Activated CD4-positive, alpha-beta T cell treated with anti-CD3 and anti-CD28 coated beads, Interleukin-2, amount 50 U/mL, for 1 hour (primary cell): Measurements from ENCODE around the gene RALGAPA2.

Experiments
- DNase-seq: peaks from one replicate; pipeline ENCODE4 v3.0.0-alpha.2; 2020

Gene RALGAPA2

GRCh38 chr20:20680991-20681508 is 31.4 kb downstream of the RALGAPA2 start:
- DNase-seq = no peak

DNA sequence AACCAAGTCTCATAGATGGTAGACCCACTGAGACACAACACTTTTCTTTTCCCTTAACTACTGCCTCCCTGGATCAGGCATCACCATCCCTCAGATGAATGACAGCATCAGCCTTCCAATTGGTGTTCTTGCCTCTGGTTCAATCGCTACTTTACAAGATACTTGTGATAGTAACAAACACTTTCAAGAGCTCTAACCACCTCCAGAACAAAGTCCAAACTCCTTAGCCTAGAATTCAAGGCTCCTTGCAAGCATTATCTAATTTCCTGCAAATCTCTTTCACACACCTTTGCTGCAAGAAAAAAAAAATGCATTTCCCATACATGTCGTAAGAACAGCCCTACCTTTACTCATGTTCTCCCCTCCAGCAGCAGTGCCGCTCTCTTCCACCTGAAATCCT is 33.1 kb downstream of the RALGAPA2 start:
- DNase-seq = no peak

GRCh38 chr20:20677186-20677585 is 35.3 kb downstream of the RALGAPA2 start:
- no peak for DNase-seq

- DNase-seq = no peak
Measured at GRCh38 chr20:20668639-20669038, 43.8 kb downstream of the RALGAPA2 start.

DNA sequence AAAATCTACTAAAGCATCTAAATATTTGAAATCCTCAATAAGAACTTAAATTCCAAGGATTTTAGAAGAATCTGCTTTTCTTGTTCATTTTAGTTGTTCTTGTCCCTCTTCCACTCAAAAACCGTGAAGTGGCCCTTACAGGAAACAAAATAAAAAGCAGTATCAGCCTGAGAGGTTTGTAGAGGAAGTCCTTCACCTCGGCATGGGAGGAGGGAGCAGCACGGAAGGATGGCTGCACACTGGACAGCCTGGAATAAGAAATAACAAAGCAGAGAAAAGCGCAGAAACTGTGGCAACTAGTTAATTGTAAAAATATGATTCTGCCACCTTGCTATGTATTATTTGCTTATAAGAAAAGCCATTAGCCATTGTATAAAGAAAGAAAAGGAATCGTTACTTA is 46.1 kb downstream of the RALGAPA2 start:
- DNase-seq = no peak

- no peak for DNase-seq
Measured at GRCh38 chr20:20665606-20666332, 46.7 kb downstream of the RALGAPA2 start.

DNA sequence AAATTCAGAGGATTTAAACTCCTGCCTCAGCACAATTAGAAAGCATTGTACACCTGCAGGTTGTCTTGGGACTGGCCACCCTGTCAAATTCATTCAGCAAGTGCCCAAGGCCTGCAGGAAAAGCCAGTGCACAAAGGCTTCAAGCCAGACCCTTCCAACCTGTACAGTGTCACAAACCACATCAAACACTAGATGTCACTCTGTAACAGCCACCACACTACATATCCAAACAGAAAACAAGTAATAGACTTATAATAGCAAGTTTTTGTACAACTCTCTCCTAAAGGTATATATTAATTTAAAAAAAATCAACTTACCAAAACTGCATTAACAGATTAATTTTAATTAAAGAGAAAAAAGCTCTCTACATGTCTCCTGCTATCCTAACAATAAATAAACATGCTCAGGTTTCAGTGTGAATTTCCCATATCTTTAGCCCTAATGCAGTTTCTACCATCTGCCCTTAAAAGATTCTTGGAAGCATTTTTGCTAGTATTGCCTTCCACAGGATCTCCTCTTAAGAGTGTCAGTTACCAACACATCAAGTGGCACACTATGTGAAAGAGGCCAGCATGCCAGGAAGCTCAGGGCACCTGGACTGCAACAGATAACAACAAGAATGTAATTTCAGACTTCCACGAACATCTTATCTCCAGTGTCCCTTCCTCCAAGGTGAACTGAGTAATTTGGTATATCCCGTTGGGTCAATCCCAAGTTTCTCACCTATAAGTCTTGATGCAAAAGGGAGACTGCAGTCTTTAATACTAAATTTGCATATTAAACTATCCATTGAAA is 47.5 kb downstream of the RALGAPA2 start:
- DNase-seq = no peak

DNA sequence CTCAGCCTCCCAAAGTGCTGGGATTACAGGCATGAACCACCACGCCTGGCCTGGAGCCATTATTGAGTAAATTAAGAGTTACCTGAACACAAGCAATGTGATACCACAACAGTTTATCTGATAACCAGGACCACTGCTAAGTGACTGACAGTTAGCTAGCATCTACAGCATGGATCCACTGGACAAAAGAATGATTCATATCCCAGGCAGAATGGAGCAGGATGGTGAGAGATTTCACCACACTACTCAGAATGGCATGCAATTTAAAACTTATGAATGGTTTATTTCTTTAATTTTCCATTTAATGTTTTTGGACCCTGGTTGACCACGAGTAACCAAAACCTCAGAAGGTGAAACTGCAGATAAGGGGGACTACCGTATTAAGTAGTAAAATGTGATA is 48.6 kb downstream of the RALGAPA2 start:
- no peak for DNase-seq

- no peak for DNase-seq
Measured at GRCh38 chr20:20658871-20659431, 53.5 kb downstream of the RALGAPA2 start.

GRCh38 chr20:20658123-20658522 is 54.3 kb downstream of the RALGAPA2 start:
- DNase-seq = no peak

DNA sequence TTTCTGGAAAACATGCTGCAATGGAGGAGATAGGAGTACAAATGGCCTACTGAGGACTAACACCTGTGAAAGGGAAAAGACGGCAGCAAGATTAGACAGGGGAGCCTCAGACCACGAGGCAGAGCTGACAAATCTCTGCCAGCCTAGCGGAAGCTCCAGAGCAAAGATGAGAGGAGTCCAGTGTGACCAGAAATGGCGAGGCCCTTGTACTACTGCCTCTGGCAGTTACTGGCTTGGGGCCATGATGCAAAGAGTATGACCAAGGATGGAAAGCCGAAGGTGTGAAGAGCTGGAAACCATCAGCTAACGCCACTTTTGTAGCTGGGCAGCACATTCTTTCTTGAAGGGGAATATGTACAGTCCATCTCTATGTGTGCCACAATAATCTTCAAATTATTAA is 55.4 kb downstream of the RALGAPA2 start:
- DNase-seq = no peak

- no peak for DNase-seq
Measured at GRCh38 chr20:20655883-20656282, 56.6 kb downstream of the RALGAPA2 start.

- DNase-seq = no peak
Measured at GRCh38 chr20:20649945-20650344, 62.5 kb downstream of the RALGAPA2 start.

GRCh38 chr20:20643927-20644326 is 68.5 kb downstream of the RALGAPA2 start:
- no peak for DNase-seq

GRCh38 chr20:20641783-20642182 is 70.7 kb downstream of the RALGAPA2 start:
- no peak for DNase-seq

DNA sequence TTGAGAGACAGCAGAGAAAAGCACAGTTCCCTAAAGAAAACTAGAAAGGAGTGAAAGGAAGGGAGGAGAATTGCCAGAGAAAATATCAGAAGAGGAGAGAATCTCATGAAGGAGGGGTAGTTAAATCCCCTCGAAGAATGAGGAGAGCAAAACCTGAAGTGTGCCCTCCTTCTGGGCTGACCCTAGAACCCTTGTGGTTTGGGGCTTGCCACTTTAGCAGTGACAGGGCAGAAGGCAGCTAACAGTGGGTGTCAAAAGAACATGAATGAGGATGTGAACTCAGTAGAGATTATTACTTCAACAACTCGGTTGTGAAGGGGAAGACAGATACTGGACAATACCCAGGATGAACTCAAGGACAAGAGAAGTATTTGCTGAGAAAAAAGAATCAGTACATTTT is 73.6 kb downstream of the RALGAPA2 start:
- no peak for DNase-seq

GRCh38 chr20:20637998-20638725 is 74.3 kb downstream of the RALGAPA2 start:
- no peak for DNase-seq

- DNase-seq = no peak
Measured at GRCh38 chr20:20635006-20635405, 77.4 kb downstream of the RALGAPA2 start.

- no peak for DNase-seq
Measured at GRCh38 chr20:20632644-20633043, 79.8 kb downstream of the RALGAPA2 start.

GRCh38 chr20:20630551-20630950 is 81.9 kb downstream of the RALGAPA2 start:
- no peak for DNase-seq

DNA sequence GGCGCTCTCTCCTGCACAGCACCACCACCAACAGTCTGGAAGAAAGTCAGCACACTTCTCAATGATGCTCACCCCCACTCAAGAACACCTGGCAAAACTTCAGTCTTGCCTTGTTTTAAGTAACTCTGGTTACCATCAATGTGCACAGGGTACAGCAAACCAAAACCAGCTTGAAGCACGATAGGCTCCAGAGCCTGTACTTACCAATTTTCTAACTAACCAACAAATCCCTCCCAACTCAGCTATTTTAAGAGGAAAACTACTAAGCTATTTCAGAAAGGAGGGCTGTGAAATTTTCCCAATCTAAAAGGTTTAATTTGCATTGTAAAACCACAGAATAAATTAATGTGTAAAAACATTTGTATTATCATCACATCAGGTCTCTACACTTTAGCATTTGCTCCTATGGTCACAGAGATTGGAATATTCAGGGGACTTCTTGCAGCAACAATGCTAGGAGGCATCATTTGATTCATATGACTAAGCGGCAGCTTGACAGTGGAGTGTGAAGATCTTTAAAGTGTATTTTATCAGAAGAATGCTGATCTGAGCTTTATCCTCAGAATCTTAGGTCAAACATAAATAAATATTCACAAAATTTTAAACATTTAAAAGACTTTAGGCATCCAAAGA is 82.8 kb downstream of the RALGAPA2 start:
- DNase-seq = no peak

DNA sequence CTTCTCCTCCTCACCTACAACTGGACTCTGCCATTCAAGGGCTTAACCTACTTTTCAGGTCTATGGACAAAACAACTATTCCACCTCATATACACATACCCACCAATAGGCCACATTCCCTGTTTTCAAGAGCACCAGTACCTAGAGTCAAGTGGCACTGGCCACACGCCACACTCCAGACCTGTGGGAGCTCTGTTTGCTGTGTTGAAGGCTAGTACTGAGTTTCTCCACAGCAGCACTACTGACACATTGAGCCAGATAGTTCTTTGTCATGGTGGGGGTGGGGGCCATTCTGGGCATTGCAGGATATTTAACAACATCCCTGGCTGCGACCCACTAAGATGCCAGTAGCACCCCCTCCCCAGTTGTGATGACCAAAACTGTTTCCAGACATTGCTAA is 84.1 kb downstream of the RALGAPA2 start:
- no peak for DNase-seq

DNA sequence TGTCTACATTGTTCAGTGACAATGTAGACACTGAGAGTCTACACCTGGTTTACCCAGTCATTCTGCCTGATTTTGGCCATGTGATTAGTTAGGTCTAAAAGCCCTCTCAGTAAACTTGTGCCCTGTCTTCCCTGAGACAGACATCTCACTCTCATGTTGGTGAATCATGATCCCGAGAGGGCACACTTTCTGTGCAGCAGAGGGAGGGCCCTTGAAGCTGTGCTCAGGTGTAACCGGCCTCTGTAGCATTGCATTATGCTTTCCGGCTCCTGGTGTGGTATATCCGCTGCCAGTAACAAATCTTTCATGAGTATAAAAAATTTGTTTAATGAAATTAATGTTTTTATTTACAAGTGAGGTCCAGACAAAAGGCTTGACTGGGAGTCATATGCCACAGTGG is 85.0 kb downstream of the RALGAPA2 start:
- DNase-seq = no peak
